PC-3 (cell line): ENCODE measurements around the gene CORO1C. TPM values are rescaled to one million over a fixed set of nuclear protein-coding genes. Genes with fewer than 3 reads are reported as not detected.

Experiments used
- ATAC-seq: fragments of 200-7000 bp; cut with Tn5 transposase; 2 replicates; pipeline ENCODE4 v1.9.1; 2020; ENCODE audit warnings: mild to moderate bottlenecking, moderate library complexity
- BruUV-seq: library from RNA; stranded (reverse); fragments of 400-500 nt; replicated peaks from 2 replicates; lab custom pipeline; 2021; lab: Mats Ljungman, UMichigan
- CTCF ChIA-PET: fragments of 300-600 bp; sonication (Branson Sonifier 250); formaldehyde crosslinking; loops from one replicate; lab custom pipeline; 2022; ENCODE audit warnings: antibody characterized with exemption; lab: Charles Lee
- POLR2A ChIA-PET: fragments of 300-600 bp; sonication (Branson Sonifier 250); formaldehyde crosslinking; loops from one replicate; lab custom pipeline; 2022; ENCODE audit warnings: antibody characterized with exemption; ENCODE audit not compliant: unreplicated experiment; lab: Charles Lee
- DNase-seq: peaks from one replicate; pipeline ENCODE4 v3.0.0-alpha.2; 2015
- H2AFZ ChIP-seq: fragments of 300-600 bp; sonication (generic); 2 replicates; pipeline ENCODE4 v1.6.0; 2016; ENCODE audit warnings: antibody characterized with exemption, low read length
- H3F3A ChIP-seq: fragments of 300-600 bp; sonication (generic); one replicate; pipeline ENCODE4 v1.6.0; 2017; ENCODE audit warnings: antibody characterized with exemption, low read length, control low read depth, mild to moderate bottlenecking; ENCODE audit not compliant: unreplicated experiment
- H3K27ac ChIP-seq: fragments of 300-600 bp; sonication (generic); 2 replicates; pipeline ENCODE4 v1.5.1; 2016; ENCODE audit warnings: mild to moderate bottlenecking, low read length
- H3K27me3 ChIP-seq: fragments of 300-600 bp; sonication (generic); 2 replicates; pipeline ENCODE4 v1.6.1; 2016; ENCODE audit warnings: low read length, mixed read lengths
- H3K36me3 ChIP-seq: fragments of 300-600 bp; sonication (generic); 2 replicates; pipeline ENCODE4 v1.6.1; 2016; ENCODE audit warnings: low read depth, mixed run types, low read length, mixed read lengths
- H3K4me1 ChIP-seq: fragments of 300-600 bp; sonication (generic); 2 replicates; pipeline ENCODE4 v1.5.1; 2016; ENCODE audit warnings: low read length; ENCODE audit not compliant: insufficient read depth
- H3K4me2 ChIP-seq: fragments of 300-600 bp; sonication (generic); 2 replicates; pipeline ENCODE4 v1.6.0; 2016; ENCODE audit warnings: low read length
- H3K4me3 ChIP-seq: fragments of 300-600 bp; sonication (generic); 2 replicates; pipeline ENCODE4 v1.5.1; 2016; ENCODE audit warnings: mild to moderate bottlenecking, low read length, mixed read lengths
- H3K79me2 ChIP-seq: fragments of 300-600 bp; sonication (generic); 2 replicates; pipeline ENCODE4 v1.6.1; 2017; ENCODE audit warnings: low read length, mixed read lengths
- H3K9ac ChIP-seq: fragments of 300-600 bp; sonication (generic); 2 replicates; pipeline ENCODE4 v1.6.0; 2016; ENCODE audit warnings: mild to moderate bottlenecking, low read length
- H3K9me2 ChIP-seq: fragments of 300-600 bp; sonication (generic); replicated peaks from 2 replicates; pipeline ENCODE4 v1.6.1; 2016; ENCODE audit warnings: mixed run types, low read length, mixed read lengths
- H3K9me3 ChIP-seq: fragments of 300-600 bp; sonication (generic); 2 replicates; pipeline ENCODE4 v1.6.1; 2016; ENCODE audit warnings: low read length, mixed read lengths
- H4K20me1 ChIP-seq: fragments of 300-600 bp; sonication (generic); 2 replicates; pipeline ENCODE4 v1.6.1; 2016; ENCODE audit warnings: low read length, mixed read lengths
- EZH2 ChIP-seq: fragments of 300-600 bp; sonication (generic); IDR thresholded peaks from one replicate; pipeline ENCODE4 v1.6.1; 2017; ENCODE audit warnings: antibody characterized with exemption, mild to moderate bottlenecking, low read length; ENCODE audit not compliant: unreplicated experiment
- EZH2phosphoT487 ChIP-seq: fragments of 300-600 bp; sonication (generic); IDR thresholded peaks from 2 replicates; pipeline ENCODE4 v1.6.1; 2018; ENCODE audit warnings: mild to moderate bottlenecking, antibody characterized with exemption, low read length, borderline replicate concordance
- intact Hi-C: fragments of 100-400 bp; cut with micrococcal nuclease; formaldehyde crosslinking; loops from 2 replicates; pipeline ENCODE4 v1.9.0; 2023
- total RNA-seq: library from RNA; depleted of rRNA; stranded (reverse); fragments of >200 nt; gene quantifications from 2 replicates; pipeline ENCODE4 v1.2.3, GENCODE V29; 2014
- TF ChIP-seq, protein P1 (sequence below): fragments of 300-600 bp; sonication (generic); conservative IDR thresholded peaks from 2 replicates; pipeline ENCODE4 v1.5.1; 2017; ENCODE audit warnings: antibody characterized with exemption, low read depth, mild to moderate bottlenecking, low read length

Gene CORO1C
- total RNA-seq, 1 experiment from 2014 or later: 179 TPM

DNA sequence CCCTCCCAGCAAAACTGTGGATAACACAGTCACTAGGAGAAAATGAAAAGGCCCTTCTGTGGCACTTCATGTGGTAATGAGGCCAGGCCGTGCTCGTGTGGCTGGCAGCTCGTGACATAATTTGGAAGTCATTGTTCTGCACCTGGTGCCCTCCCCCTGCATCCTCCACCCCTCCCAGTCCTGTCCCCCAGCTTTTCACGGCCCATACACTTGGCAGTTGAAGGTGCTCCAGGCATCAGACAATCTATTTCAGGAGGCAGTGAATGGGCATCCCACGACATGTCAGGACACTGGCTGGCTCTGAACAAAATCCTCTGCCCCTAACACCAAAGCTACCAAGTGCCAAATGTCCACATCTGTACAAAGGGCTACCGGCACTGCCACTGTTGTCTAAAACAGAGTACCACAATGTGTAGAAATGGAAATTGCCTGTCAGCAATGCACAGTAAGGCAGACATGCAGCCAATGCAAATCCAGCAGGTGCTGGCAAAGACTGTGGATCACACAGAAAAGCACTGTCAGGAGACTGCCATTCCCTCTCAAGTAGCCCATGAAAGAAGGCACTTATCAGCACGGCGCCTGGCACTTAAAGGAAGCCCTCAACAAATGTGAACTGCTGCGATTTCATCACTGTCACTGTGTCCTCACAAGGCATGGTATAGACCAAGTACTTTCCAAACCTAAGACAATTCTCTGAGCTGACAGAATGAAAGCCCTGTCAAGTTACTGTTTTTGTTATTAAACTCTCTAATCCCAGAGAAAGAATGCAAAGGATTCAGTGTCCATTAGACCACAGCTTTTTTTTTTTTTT, 39.1 kb downstream of the CORO1C start:
- Histone ChIP-seq H3K27me3 (no peaks in the 10 kb centered on the region), H3K27ac (peak overlapping the region; percentile 89), H2AFZ (no peak overlapping the region), H3K4me3 (peak overlapping the region; percentile 43), H3K9me3 (no peaks in the 10 kb centered on the region), H3K9ac (peak overlapping the region; percentile 66), H3K79me2 (peaks cover 88% of the 10 kb centered on the region), H3K4me1 (peaks cover 75% of the 10 kb centered on the region), H3K9me2 (no peaks in the 10 kb centered on the region), H3K4me2 (peak overlapping the region; percentile 74), H4K20me1 (0 out of 2 replicates have a peak, but pooled peaks cover 5% of the 10 kb centered on the region), H3K36me3 (peaks cover 34% of the 10 kb centered on the region), H3F3A (peaks cover 26% of the 10 kb centered on the region)
- ChIA-PET CTCF (interaction anchor here (1.3 kb wide), 1 partner anchor 26 kb away, joined by 3 read pairs; no protein-coding TSS in a partner anchor), POLR2A (interaction anchor here (0.7 kb wide), 3 partner anchors 17 to 41 kb away, joined by 4 to 14 read pairs (median 6); no protein-coding TSS in a partner anchor)
- ATAC-seq (peak; percentile 3), DNase-seq (no peak)
- TF ChIP-seq EZH2phosphoT487: no peak
- no peak for TF ChIP-seq EZH2
- TF ChIP-seq, protein P1, sequence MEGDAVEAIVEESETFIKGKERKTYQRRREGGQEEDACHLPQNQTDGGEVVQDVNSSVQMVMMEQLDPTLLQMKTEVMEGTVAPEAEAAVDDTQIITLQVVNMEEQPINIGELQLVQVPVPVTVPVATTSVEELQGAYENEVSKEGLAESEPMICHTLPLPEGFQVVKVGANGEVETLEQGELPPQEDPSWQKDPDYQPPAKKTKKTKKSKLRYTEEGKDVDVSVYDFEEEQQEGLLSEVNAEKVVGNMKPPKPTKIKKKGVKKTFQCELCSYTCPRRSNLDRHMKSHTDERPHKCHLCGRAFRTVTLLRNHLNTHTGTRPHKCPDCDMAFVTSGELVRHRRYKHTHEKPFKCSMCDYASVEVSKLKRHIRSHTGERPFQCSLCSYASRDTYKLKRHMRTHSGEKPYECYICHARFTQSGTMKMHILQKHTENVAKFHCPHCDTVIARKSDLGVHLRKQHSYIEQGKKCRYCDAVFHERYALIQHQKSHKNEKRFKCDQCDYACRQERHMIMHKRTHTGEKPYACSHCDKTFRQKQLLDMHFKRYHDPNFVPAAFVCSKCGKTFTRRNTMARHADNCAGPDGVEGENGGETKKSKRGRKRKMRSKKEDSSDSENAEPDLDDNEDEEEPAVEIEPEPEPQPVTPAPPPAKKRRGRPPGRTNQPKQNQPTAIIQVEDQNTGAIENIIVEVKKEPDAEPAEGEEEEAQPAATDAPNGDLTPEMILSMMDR: no peak
- BruUV-seq: TSS peak; percentile 93
- intact Hi-C loops: loop anchor here (1.0 to 2.0 kb wide), 3 partner anchors 27 to 111 kb away; no protein-coding TSS in a partner anchor

DNA sequence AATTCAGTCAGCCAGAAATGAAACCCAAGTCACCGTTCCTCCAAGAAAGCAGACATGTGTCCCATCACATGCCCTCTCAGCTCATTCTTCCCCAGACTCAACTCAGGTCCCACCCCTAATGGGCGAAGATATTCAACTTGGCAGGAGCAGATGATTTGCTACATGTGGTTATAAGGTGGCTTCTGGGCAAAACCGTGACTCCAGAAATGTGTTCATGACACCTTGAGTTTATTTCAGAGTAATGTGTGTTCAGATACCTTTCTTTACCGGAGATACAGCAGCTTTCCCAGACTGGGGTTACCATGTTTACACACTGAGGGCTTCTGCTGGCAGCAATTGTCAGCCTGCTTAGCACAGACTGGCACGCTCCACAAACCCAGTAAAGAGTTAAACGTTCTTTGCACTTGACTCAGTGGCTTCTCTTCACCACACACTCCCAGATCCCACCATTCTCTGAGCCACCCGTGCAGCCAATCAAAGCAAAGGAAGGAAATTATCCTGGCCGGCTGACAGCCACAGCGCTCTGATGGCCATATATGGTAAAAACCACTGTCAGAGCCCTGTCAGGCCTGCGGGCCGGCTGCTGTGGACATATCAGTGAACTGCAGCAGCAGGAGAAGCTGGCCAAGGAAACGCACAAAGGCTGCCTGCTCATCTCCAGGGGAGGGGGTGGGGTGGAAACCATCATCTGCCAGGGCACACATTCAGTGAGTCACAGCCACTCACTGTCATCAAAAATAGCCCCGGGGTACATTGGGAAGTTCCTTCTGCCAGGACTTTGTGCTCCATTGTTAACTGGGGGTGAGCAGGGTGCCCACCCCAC, 39.9 kb downstream of the CORO1C start:
- DNase-seq: peak; percentile 100
- TSS peak; percentile 68 for BruUV-seq
- peak overlapping the region; percentile 81 for H3K4me2 ChIP-seq
- peak; percentile 90 for ATAC-seq
- peak overlapping the region; percentile 89 for H3K27ac ChIP-seq
- peaks cover 34% of the 10 kb centered on the region for H3K36me3 ChIP-seq
- H3K27me3 ChIP-seq: no peaks in the 10 kb centered on the region
- H3K9ac ChIP-seq: peak overlapping the region; percentile 61
- peaks cover 5% of the 10 kb centered on the region; the same call in 1 of the 2 replicates for H4K20me1 ChIP-seq
- H3K4me3 ChIP-seq: peak overlapping the region; percentile 58
- intact Hi-C loops: loop anchor here (1.0 to 2.0 kb wide), 3 partner anchors 27 to 112 kb away; no protein-coding TSS in a partner anchor
- H3K79me2 ChIP-seq: peaks cover 91% of the 10 kb centered on the region
- TF ChIP-seq EZH2 (no peak), EZH2phosphoT487 (no peak)
- TF ChIP-seq, protein P1: 0 out of 2 replicates have a peak, but pooled peaks have one; percentile 14
- POLR2A ChIA-PET: interaction anchor here (0.6 to 0.7 kb wide), 2 partner anchors 39 to 51 kb away, joined by 3 to 4 read pairs; no protein-coding TSS in a partner anchor
- no peaks in the 10 kb centered on the region for H3K9me3 ChIP-seq
- peaks cover 68% of the 10 kb centered on the region for H3K4me1 ChIP-seq
- CTCF ChIA-PET: interaction anchor here (0.6 to 1.3 kb wide), 2 partner anchors 25 to 26 kb away, joined by 3 to 5 read pairs; no protein-coding TSS in a partner anchor
- H2AFZ ChIP-seq: peak overlapping the region; percentile 7; the same call in 1 of the 2 replicates
- peaks cover 21% of the 10 kb centered on the region for H3F3A ChIP-seq
- no peaks in the 10 kb centered on the region for H3K9me2 ChIP-seq
